GM12878 (cell line): ENCODE measurements around the gene MAPK8. TPM values are rescaled to one million over a fixed set of nuclear protein-coding genes. Genes with fewer than 3 reads are reported as not detected.

Experiments used
- ATAC-seq: fragments of 200-7000 bp; cut with Tn5 transposase; 3 replicates; pipeline ENCODE4 v1.9.1; 2020; ENCODE audit warnings: mild to moderate bottlenecking, moderate library complexity
- BruUV-seq: library from RNA; stranded (reverse); fragments of 400-500 nt; replicated peaks from 2 replicates; lab custom pipeline; 2021; lab: Mats Ljungman, UMichigan
- CTCF ChIA-PET: fragments of 300-600 bp; sonication (Branson Sonifier 250); formaldehyde crosslinking; extraction: SDS; loops from one replicate; lab custom pipeline; 2021; ENCODE audit warnings: inconsistent platforms; lab: Yijun Ruan, JAX
- POLR2A ChIA-PET: fragments of 350-600 bp; formaldehyde crosslinking; extraction: SDS; loops from one replicate; lab custom pipeline; 2021; ENCODE audit warnings: inconsistent platforms; lab: Charles Lee
- RAD21 ChIA-PET: fragments of 300-600 bp; sonication (Branson Sonifier 250); formaldehyde crosslinking; loops from one replicate; lab custom pipeline; 2023; ENCODE audit warnings: antibody characterized with exemption; ENCODE audit not compliant: unreplicated experiment; lab: Charles Lee
- SMC1A ChIA-PET: fragments of 300-600 bp; sonication (Branson Sonifier 250); formaldehyde crosslinking; loops from one replicate; lab custom pipeline; 2023; ENCODE audit not compliant: unreplicated experiment, uncharacterized antibody; lab: Charles Lee
- DNase-seq: peaks from one replicate; pipeline ENCODE4 v3.0.0-alpha.2; 2011; ENCODE audit warnings: low read depth, low spot score
- FAIRE-seq: peaks from 3 replicates; lab custom pipeline; 2011; peaks lifted over from hg19 to GRCh38; lab: Jason Lieb, UNC
- H2AFZ ChIP-seq: 2 replicates; pipeline ENCODE4 v1.6.0; 2011; ENCODE audit warnings: low read depth, low read length, control low read depth; ENCODE audit not compliant: control insufficient read depth
- H3K27ac ChIP-seq: 2 replicates; pipeline ENCODE4 v1.5.1; 2011; ENCODE audit warnings: control low read depth; ENCODE audit not compliant: control insufficient read depth, insufficient read depth
- H3K27me3 ChIP-seq, 2 experiments: replicated peaks in 1 of 2; 2 replicates each; pipeline versions ENCODE4 v1.6.0 to v1.6.1; 2011; ENCODE audit warnings: low read length in 1 of 2; ENCODE audit not compliant: control insufficient read depth in 2 of 2, insufficient read depth in 2 of 2
- H3K36me3 ChIP-seq, 2 experiments: 2 replicates each; pipeline ENCODE4 v1.5.1; 2011; ENCODE audit warnings: low read length in 1 of 2; ENCODE audit not compliant: control insufficient read depth in 2 of 2, insufficient read depth in 2 of 2
- H3K4me1 ChIP-seq: 2 replicates; pipeline ENCODE4 v1.6.1; 2011; ENCODE audit warnings: mild to moderate bottlenecking, low read length, moderate library complexity, mixed read lengths; ENCODE audit not compliant: control insufficient read depth, insufficient read depth
- H3K4me2 ChIP-seq: 2 replicates; pipeline ENCODE4 v1.6.0; 2011; ENCODE audit warnings: control low read depth; ENCODE audit not compliant: control insufficient read depth, insufficient read depth
- H3K4me3 ChIP-seq: fragments of 200-600 bp; sonication (generic); 2 replicates; pipeline ENCODE4 v1.5.1; 2016
- H3K79me2 ChIP-seq: 2 replicates; pipeline ENCODE4 v1.6.0; 2011; ENCODE audit warnings: low read length; ENCODE audit not compliant: control insufficient read depth, insufficient read depth
- H3K9ac ChIP-seq: 2 replicates; pipeline ENCODE4 v1.8.0; 2011; ENCODE audit warnings: low read length, control low read depth, mixed read lengths; ENCODE audit not compliant: control insufficient read depth, insufficient read depth
- H3K9me3 ChIP-seq: replicated peaks from 3 replicates; pipeline ENCODE4 v1.5.1; 2011; ENCODE audit warnings: mild to moderate bottlenecking, low read length; ENCODE audit not compliant: control insufficient read depth, insufficient read depth
- H4K20me1 ChIP-seq: 2 replicates; pipeline ENCODE4 v1.6.0; 2011; ENCODE audit not compliant: control insufficient read depth, insufficient read depth
- DPF2 ChIP-seq: fragments of 450-650 bp; IDR thresholded peaks from 2 replicates; pipeline ENCODE4 v1.6.1; 2017; ENCODE audit warnings: mild to moderate bottlenecking
- ESRRA ChIP-seq: IDR thresholded peaks from 2 replicates; pipeline ENCODE4 v1.6.1; 2012; ENCODE audit warnings: mild to moderate bottlenecking, low read length, improper control_type of control experiment
- EZH2 ChIP-seq: IDR thresholded peaks from 2 replicates; pipeline ENCODE4 v1.6.1; 2012; ENCODE audit warnings: low read depth, mild to moderate bottlenecking, control low read depth, inconsistent platforms, low read length, borderline replicate concordance; ENCODE audit not compliant: control insufficient read depth
- HDAC2 ChIP-seq: fragments of 200-600 bp; sonication (generic); IDR thresholded peaks from 2 replicates; pipeline ENCODE4 v1.6.1; 2017
- KAT2A ChIP-seq: conservative IDR thresholded peaks from 2 replicates; pipeline ENCODE4 v1.6.1; 2011; ENCODE audit warnings: low read depth, low read length; ENCODE audit not compliant: control insufficient read depth
- MTA2 ChIP-seq: fragments of 450-650 bp; IDR thresholded peaks from 2 replicates; pipeline ENCODE4 v1.6.1; 2016; ENCODE audit warnings: low read depth, mild to moderate bottlenecking, moderate library complexity
- MYC ChIP-seq: IDR thresholded peaks from 2 replicates; pipeline ENCODE4 v1.6.1; 2011; ENCODE audit warnings: mild to moderate bottlenecking, low read length, moderate library complexity, inconsistent platforms; ENCODE audit not compliant: insufficient read depth, insufficient replicate concordance, insufficient read length, severe bottlenecking
- NKRF ChIP-seq: fragments of 450-650 bp; conservative IDR thresholded peaks from 2 replicates; pipeline ENCODE4 v1.6.1; 2017; ENCODE audit warnings: mild to moderate bottlenecking, moderate library complexity
- NR2F1 ChIP-seq: fragments of 450-650 bp; conservative IDR thresholded peaks from 2 replicates; pipeline ENCODE4 v1.6.1; 2017; ENCODE audit warnings: mild to moderate bottlenecking
- PKNOX1 ChIP-seq: fragments of 450-650 bp; IDR thresholded peaks from 2 replicates; pipeline ENCODE4 v1.6.1; 2016; ENCODE audit warnings: mild to moderate bottlenecking
- RAD51 ChIP-seq: fragments of 450-650 bp; IDR thresholded peaks from 2 replicates; pipeline ENCODE4 v1.6.1; 2016; ENCODE audit warnings: moderate library complexity, mild to moderate bottlenecking, inconsistent platforms
- RELA ChIP-seq: fragments of 450-650 bp; IDR thresholded peaks from 2 replicates; pipeline ENCODE4 v1.8.0; 2014; ENCODE audit warnings: borderline replicate concordance; ENCODE audit not compliant: partially characterized antibody
- ZBED1 ChIP-seq: IDR thresholded peaks from 2 replicates; pipeline ENCODE4 v1.6.1; 2016; ENCODE audit warnings: borderline replicate concordance
- ZNF24 ChIP-seq: fragments of 450-650 bp; IDR thresholded peaks from 2 replicates; pipeline ENCODE4 v1.6.1; 2017; ENCODE audit warnings: antibody characterized with exemption, mild to moderate bottlenecking
- ZNF622 ChIP-seq: fragments of 450-650 bp; IDR thresholded peaks from 2 replicates; pipeline ENCODE4 v1.6.1; 2017; ENCODE audit warnings: mild to moderate bottlenecking, inconsistent platforms
- WGBS: methylation state at CpG from one replicate; pipeline ENCODE4 v1.1.6; 2016; ENCODE audit warnings: low lambda C conversion rate; ENCODE audit not compliant: insufficient replicate concordance, insufficient coverage; ENCODE audit errors: missing lambda C conversion rate; 5-methylcytosine and 5-hydroxymethylcytosine counted together
- in situ Hi-C: fragments of 300-500 bp; cut with MboI; formaldehyde crosslinking; loops from 9 replicates; pipeline ENCODE4 v1.14.3; 2018; ENCODE audit warnings: mixed read lengths
- intact Hi-C: fragments of 100-400 bp; cut with micrococcal nuclease; formaldehyde crosslinking; loops from one replicate; pipeline ENCODE4 v1.14.2; 2022; ENCODE audit not compliant: unreplicated experiment
- polyA plus RNA-seq, 11 experiments: library from polyadenylated mRNA; depleted of rRNA in 4 of 11; unstranded in 6 of 11; stranded (reverse) in 5 of 11; fragments of >200 nt; fragmentation: Nextera tagmentation in 4 of 11; fragmentation: Illumina TruSeq in 1 of 11; extraction: Ambion mirVana in 4 of 11; extraction: Trizol in 1 of 11; gene quantifications; 1 replicate in 1 of 11; 2 replicates in 10 of 11; pipeline versions ENCODE4 v1.2.1 to v1.2.3, GENCODE V29; 2011 to 2016; ENCODE audit warnings: inconsistent platforms in 2 of 11, missing spikeins in 2 of 11, low read depth in 1 of 11
- total RNA-seq, 4 experiments: library from RNA; depleted of rRNA in 3 of 4; stranded (reverse); fragments of >200 nt in 3 of 4; fragmentation: Illumina TruSeq in 1 of 4; extraction: Trizol in 1 of 4; gene quantifications; 2 replicates each; pipeline versions ENCODE4 v1.2.1 to v1.2.3, GENCODE V29; 2013 to 2021
- TF ChIP-seq, protein P1 (sequence below): IDR thresholded peaks from 2 replicates; pipeline ENCODE4 v1.6.1; 2012; ENCODE audit warnings: low read depth, low read length, improper control_type of control experiment
- TF ChIP-seq, protein P2 (sequence below): IDR thresholded peaks from 2 replicates; pipeline ENCODE4 v1.6.1; 2011; ENCODE audit warnings: low read depth, mild to moderate bottlenecking, low read length, moderate library complexity, borderline replicate concordance; ENCODE audit errors: extremely low read depth
- TF ChIP-seq, protein P3 (sequence below): IDR thresholded peaks from 2 replicates; pipeline ENCODE4 v1.6.1; 2012; ENCODE audit warnings: low read length, inconsistent platforms

The MAPK8 gene
- total and polyA plus RNA-seq, 10 of the 15 experiments (the other 5 are each of a cell fraction or from before 2014, with no cell fraction given), result 3.9 to 102 (median 40.0) TPM

GRCh38 chr10:48314107-48314506, 7.6 kb downstream of the MAPK8 start:
- Histone ChIP-seq H3K27me3 (no peaks in the 10 kb centered on the region), H3K4me1 (peaks cover 6% of the 10 kb centered on the region), H3K4me2 (no peak overlapping the region), H3K4me3 (no peak overlapping the region), H3K9me3 (no peaks in the 10 kb centered on the region; the same call in 2 of the 3 replicates), H2AFZ (no peak overlapping the region), H3K27ac (no peak overlapping the region), H4K20me1 (no peaks in the 10 kb centered on the region), H3K36me3 (no peaks in the 10 kb centered on the region), H3K79me2 (peaks cover 22% of the 10 kb centered on the region), H3K9ac (no peak overlapping the region)
- DNase-seq, result no peak
- no peak for ATAC-seq
- ChIA-PET SMC1A (interaction anchor here (5.8 kb wide), 1 partner anchor 9 kb away, joined by 43 read pairs; no protein-coding TSS in a partner anchor), POLR2A (no interaction called here), CTCF (interaction anchor here (0.7 to 2.9 kb wide), 3 partner anchors 25 to 1076 kb away, joined by 3 to 16 read pairs (median 3); no protein-coding TSS in a partner anchor), RAD21 (no interaction called here)
- WGBS, result 61% methylated on average over 2 of the region's 2 CpGs
- no TSS peak for BruUV-seq
- in situ Hi-C loops, result no loop called here
- FAIRE-seq, result no peak
- intact Hi-C loops, result loop anchor here (5.0 kb wide), 1 partner anchor 193 kb away; no protein-coding TSS in a partner anchor
- TF ChIP-seq RAD51, result no peak
- TF ChIP-seq NKRF, result no peak
- TF ChIP-seq, protein P1, sequence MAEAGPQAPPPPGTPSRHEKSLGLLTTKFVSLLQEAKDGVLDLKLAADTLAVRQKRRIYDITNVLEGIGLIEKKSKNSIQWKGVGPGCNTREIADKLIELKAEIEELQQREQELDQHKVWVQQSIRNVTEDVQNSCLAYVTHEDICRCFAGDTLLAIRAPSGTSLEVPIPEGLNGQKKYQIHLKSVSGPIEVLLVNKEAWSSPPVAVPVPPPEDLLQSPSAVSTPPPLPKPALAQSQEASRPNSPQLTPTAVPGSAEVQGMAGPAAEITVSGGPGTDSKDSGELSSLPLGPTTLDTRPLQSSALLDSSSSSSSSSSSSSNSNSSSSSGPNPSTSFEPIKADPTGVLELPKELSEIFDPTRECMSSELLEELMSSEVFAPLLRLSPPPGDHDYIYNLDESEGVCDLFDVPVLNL, result no peak
- TF ChIP-seq ZNF622, result no peak
- TF ChIP-seq PKNOX1, result no peak
- no peak for TF ChIP-seq NR2F1
- no peak for TF ChIP-seq DPF2
- TF ChIP-seq MYC, result no peak
- TF ChIP-seq KAT2A, result no peak
- TF ChIP-seq RELA, result no peak
- TF ChIP-seq EZH2, result no peak
- TF ChIP-seq ESRRA, result no peak
- no peak for TF ChIP-seq MTA2
- no peak for TF ChIP-seq HDAC2
- TF ChIP-seq, protein P2, sequence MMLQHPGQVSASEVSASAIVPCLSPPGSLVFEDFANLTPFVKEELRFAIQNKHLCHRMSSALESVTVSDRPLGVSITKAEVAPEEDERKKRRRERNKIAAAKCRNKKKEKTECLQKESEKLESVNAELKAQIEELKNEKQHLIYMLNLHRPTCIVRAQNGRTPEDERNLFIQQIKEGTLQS, result no peak
- no peak for TF ChIP-seq ZBED1
- TF ChIP-seq, protein P3, sequence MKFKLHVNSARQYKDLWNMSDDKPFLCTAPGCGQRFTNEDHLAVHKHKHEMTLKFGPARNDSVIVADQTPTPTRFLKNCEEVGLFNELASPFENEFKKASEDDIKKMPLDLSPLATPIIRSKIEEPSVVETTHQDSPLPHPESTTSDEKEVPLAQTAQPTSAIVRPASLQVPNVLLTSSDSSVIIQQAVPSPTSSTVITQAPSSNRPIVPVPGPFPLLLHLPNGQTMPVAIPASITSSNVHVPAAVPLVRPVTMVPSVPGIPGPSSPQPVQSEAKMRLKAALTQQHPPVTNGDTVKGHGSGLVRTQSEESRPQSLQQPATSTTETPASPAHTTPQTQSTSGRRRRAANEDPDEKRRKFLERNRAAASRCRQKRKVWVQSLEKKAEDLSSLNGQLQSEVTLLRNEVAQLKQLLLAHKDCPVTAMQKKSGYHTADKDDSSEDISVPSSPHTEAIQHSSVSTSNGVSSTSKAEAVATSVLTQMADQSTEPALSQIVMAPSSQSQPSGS, result no peak
- no peak for TF ChIP-seq ZNF24
